Measurements from ENCODE around the gene EIF4G3.

DNA sequence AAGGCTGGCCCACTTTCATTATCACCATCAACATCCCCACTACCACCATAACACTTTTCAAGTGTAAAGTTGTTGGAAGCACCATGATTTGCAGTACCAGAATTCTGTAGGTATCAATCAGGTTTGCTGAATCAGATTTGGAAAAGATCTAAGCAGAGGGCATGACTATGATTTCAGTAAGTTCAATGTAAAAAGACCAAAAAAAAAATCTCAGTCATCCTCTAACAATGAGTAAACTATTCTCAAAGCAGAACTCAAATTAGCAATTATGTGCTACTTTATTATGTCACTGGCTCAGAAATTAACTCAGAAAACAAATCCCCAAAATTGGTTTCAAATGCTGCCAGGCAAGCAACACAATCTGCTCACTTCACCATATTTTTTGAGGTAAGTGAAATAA lies 201.7 kb downstream of the EIF4G3 start:
- TF ChIP-seq, protein P1, sequence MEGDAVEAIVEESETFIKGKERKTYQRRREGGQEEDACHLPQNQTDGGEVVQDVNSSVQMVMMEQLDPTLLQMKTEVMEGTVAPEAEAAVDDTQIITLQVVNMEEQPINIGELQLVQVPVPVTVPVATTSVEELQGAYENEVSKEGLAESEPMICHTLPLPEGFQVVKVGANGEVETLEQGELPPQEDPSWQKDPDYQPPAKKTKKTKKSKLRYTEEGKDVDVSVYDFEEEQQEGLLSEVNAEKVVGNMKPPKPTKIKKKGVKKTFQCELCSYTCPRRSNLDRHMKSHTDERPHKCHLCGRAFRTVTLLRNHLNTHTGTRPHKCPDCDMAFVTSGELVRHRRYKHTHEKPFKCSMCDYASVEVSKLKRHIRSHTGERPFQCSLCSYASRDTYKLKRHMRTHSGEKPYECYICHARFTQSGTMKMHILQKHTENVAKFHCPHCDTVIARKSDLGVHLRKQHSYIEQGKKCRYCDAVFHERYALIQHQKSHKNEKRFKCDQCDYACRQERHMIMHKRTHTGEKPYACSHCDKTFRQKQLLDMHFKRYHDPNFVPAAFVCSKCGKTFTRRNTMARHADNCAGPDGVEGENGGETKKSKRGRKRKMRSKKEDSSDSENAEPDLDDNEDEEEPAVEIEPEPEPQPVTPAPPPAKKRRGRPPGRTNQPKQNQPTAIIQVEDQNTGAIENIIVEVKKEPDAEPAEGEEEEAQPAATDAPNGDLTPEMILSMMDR (IDR thresholded peaks at IDR 0.05) = no peak
- TF ChIP-seq POLR2A (IDR thresholded peaks at IDR 0.05) = no peak
